MM.1S (cell line): ENCODE data around the gene NPPB.
A peak's percentile ranks its signal among the peaks of the same experiment; 100 is the strongest.

Experiments used
- DNase-seq: peaks from one replicate; pipeline ENCODE4 v3.0.0-alpha.2; 2015
- H2AFZ ChIP-seq: fragments of 300-600 bp; sonication (generic); 2 replicates; pipeline ENCODE4 v1.6.0; 2016; ENCODE audit warnings: antibody characterized with exemption, low read length
- H3F3A ChIP-seq: fragments of 300-600 bp; sonication (generic); 2 replicates; pipeline ENCODE4 v1.6.1; 2016; ENCODE audit warnings: mild to moderate bottlenecking, antibody characterized with exemption, low read length, moderate library complexity, mixed read lengths; ENCODE audit not compliant: insufficient read depth
- H3K27ac ChIP-seq: fragments of 300-600 bp; sonication (generic); 2 replicates; pipeline ENCODE4 v1.5.1; 2016; ENCODE audit warnings: mild to moderate bottlenecking, low read length
- H3K27me3 ChIP-seq: fragments of 300-600 bp; sonication (generic); replicated peaks from 2 replicates; pipeline ENCODE4 v1.6.0; 2016; ENCODE audit warnings: low read length; ENCODE audit not compliant: insufficient read depth
- H3K36me3 ChIP-seq: fragments of 300-600 bp; sonication (generic); replicated peaks from 2 replicates; pipeline ENCODE4 v1.6.1; 2016; ENCODE audit warnings: mild to moderate bottlenecking, low read length, mixed read lengths; ENCODE audit not compliant: insufficient read depth
- H3K4me1 ChIP-seq: fragments of 300-600 bp; sonication (generic); 2 replicates; pipeline ENCODE4 v1.6.1; 2016; ENCODE audit warnings: low read length, mixed read lengths
- H3K4me2 ChIP-seq: fragments of 300-600 bp; sonication (generic); 2 replicates; pipeline ENCODE4 v1.6.0; 2016; ENCODE audit warnings: low read depth, low read length
- H3K4me3 ChIP-seq: fragments of 300-600 bp; sonication (generic); 2 replicates; pipeline ENCODE4 v1.5.1; 2016; ENCODE audit warnings: low read length, mixed read lengths
- H3K79me2 ChIP-seq: fragments of 300-600 bp; sonication (generic); 2 replicates; pipeline ENCODE4 v1.6.1; 2016; ENCODE audit warnings: mixed run types, low read length, mixed read lengths
- H3K9ac ChIP-seq: fragments of 300-600 bp; sonication (generic); 2 replicates; pipeline ENCODE4 v1.6.1; 2016; ENCODE audit warnings: low read length, mixed read lengths
- H3K9me2 ChIP-seq: fragments of 300-600 bp; sonication (generic); replicated peaks from 2 replicates; pipeline ENCODE4 v1.6.1; 2016; ENCODE audit warnings: mild to moderate bottlenecking, low read length, mixed read lengths; ENCODE audit not compliant: insufficient read depth
- H3K9me3 ChIP-seq: fragments of 300-600 bp; sonication (generic); replicated peaks from 2 replicates; pipeline ENCODE4 v1.6.1; 2016; ENCODE audit warnings: mild to moderate bottlenecking, low read length, mixed read lengths; ENCODE audit not compliant: insufficient read depth
- H4K20me1 ChIP-seq: fragments of 300-600 bp; sonication (generic); 2 replicates; pipeline ENCODE4 v1.6.1; 2016; ENCODE audit warnings: mild to moderate bottlenecking, low read length, moderate library complexity, mixed read lengths; ENCODE audit not compliant: insufficient read depth
- EZH2 ChIP-seq: fragments of 300-600 bp; sonication (generic); optimal IDR thresholded peaks from 2 replicates; pipeline ENCODE3; 2017; ENCODE audit warnings: low read depth, mild to moderate bottlenecking, antibody characterized with exemption, low read length, mixed read lengths
- EZH2phosphoT487 ChIP-seq: fragments of 300-600 bp; sonication (generic); IDR thresholded peaks from 2 replicates; pipeline ENCODE4 v1.6.1; 2018; ENCODE audit warnings: antibody characterized with exemption, low read length
- TF ChIP-seq, protein P1 (sequence below): fragments of 300-600 bp; sonication (generic); IDR thresholded peaks from 2 replicates; pipeline ENCODE4 v1.5.1; 2016; ENCODE audit warnings: antibody characterized with exemption, low read length, mixed read lengths

The NPPB gene

DNA sequence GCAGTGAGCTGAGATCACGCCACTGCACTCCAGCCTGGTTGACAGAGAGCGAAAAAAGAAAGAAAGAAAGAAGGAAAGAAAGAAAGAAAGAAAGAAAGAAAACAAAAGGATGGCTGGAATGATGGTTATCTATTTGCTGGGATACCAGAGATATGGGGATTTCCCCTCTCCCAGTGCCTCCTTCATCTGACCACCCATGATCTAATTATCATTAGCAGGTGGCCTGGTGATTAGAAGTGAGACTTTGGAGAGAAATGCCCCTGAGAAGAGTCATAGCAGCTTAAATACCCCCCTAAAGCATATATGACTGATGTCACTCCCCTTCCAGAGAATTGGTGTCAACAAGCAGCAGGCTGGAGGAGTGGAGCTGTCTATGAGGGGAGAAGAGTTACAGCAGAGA lies 1.3 kb upstream of the NPPB start:
- H3K36me3 ChIP-seq = no peaks in the 10 kb centered on the region
- no peaks in the 10 kb centered on the region for H3K79me2 ChIP-seq

DNA sequence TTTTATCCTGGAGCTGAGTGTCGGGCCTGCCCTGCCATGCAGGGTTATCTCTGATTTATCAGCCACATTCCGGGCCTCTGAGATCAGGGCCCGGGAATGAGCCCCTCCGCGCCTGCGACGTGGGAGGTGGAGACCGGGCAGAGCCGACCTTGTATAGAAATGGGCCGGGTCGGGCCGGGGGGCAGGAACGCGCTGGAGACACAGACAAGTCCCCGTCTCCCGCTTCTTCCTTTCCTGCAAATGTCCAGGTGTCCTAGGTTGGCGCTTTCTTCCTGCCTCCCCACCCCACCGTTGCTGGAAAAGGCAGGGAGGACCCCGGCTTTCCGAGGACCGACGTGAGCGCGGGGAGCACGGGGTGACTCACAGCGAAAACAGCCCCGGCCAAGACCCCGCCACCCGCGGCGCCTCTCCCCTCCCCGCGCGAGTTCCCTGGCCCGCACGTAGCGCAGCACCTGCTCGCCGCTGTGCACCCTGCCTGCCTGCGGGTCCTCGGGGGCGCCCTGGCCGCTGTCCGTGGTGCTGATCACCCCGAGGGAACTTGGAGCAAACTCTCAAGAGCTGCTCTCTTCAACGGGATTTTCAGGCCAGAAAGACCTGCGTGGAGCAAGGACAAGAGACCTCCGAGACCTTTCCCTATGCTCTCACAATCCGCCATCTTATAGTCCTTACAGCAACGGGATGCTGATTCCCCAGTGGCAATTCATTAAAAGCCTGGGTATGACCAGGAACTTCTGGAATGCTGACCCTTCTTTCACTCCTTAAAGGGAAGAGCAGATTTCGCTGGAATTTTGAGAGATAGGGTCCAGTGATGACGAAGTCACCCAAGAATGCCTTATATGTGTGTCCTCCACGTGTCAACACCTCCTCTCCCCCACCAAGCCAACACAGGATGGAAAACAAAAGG lies 475 bp upstream of the NPPB start:
- Histone ChIP-seq H2AFZ (no peak overlapping the region), H3K9me2 (no peaks in the 10 kb centered on the region), H3K4me3 (no peak overlapping the region), H3K4me1 (no peaks in the 10 kb centered on the region), H3K36me3 (no peaks in the 10 kb centered on the region), H3K27me3 (peaks cover 87% of the 10 kb centered on the region), H3K27ac (no peak overlapping the region), H3K9ac (no peak overlapping the region), H3K79me2 (no peaks in the 10 kb centered on the region), H3K4me2 (no peak overlapping the region), H3F3A (no peaks in the 10 kb centered on the region), H3K9me3 (no peaks in the 10 kb centered on the region), H4K20me1 (no peaks in the 10 kb centered on the region)
- DNase-seq = peak; percentile 67
- no peak for TF ChIP-seq EZH2
- TF ChIP-seq, protein P1, sequence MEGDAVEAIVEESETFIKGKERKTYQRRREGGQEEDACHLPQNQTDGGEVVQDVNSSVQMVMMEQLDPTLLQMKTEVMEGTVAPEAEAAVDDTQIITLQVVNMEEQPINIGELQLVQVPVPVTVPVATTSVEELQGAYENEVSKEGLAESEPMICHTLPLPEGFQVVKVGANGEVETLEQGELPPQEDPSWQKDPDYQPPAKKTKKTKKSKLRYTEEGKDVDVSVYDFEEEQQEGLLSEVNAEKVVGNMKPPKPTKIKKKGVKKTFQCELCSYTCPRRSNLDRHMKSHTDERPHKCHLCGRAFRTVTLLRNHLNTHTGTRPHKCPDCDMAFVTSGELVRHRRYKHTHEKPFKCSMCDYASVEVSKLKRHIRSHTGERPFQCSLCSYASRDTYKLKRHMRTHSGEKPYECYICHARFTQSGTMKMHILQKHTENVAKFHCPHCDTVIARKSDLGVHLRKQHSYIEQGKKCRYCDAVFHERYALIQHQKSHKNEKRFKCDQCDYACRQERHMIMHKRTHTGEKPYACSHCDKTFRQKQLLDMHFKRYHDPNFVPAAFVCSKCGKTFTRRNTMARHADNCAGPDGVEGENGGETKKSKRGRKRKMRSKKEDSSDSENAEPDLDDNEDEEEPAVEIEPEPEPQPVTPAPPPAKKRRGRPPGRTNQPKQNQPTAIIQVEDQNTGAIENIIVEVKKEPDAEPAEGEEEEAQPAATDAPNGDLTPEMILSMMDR = peak; percentile 43

More for the DNA sequence above, 1.3 kb upstream of the NPPB start:
- Histone ChIP-seq H2AFZ (no peak overlapping the region), H3K4me3 (no peak overlapping the region), H3K9me2 (no peaks in the 10 kb centered on the region), H3K4me1 (no peaks in the 10 kb centered on the region), H3K27ac (no peak overlapping the region), H4K20me1 (no peaks in the 10 kb centered on the region), H3K27me3 (peaks cover 84% of the 10 kb centered on the region), H3K9ac (no peak overlapping the region), H3K4me2 (no peak overlapping the region), H3K9me3 (no peaks in the 10 kb centered on the region), H3F3A (no peaks in the 10 kb centered on the region)
- TF ChIP-seq, protein P1 = no peak
- no peak for TF ChIP-seq EZH2
- no peak for TF ChIP-seq EZH2phosphoT487
- DNase-seq = no peak

DNA sequence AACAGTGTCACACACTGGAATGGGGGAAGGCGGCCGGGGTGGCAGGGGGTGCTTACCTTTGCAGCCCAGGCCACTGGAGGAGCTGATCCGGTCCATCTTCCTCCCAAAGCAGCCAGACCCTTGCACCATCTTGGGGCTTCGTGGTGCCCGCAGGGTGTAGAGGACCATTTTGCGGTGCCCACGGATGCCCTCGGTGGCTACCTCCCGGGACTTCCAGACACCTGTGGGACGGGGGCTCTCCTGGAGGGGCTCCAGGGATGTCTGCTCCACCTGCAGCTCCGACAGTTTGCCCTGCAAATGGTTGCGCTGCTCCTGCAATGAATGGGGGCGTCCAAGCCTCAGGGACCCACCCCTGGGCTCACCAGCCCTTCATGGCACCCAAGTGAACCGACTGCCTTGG lies 587 bp downstream of the NPPB start:
- no peaks in the 10 kb centered on the region for H3K9me3 ChIP-seq
- H4K20me1 ChIP-seq = no peaks in the 10 kb centered on the region
- no peak overlapping the region for H3K4me3 ChIP-seq
- no peak for DNase-seq
- no peak overlapping the region for H3K9ac ChIP-seq
- no peak overlapping the region for H2AFZ ChIP-seq
- H3K79me2 ChIP-seq = no peaks in the 10 kb centered on the region
- H3K36me3 ChIP-seq = no peaks in the 10 kb centered on the region
- no peaks in the 10 kb centered on the region for H3K4me1 ChIP-seq
- H3K9me2 ChIP-seq = no peaks in the 10 kb centered on the region
- H3K27me3 ChIP-seq = peaks cover 87% of the 10 kb centered on the region
- TF ChIP-seq, protein P1 = no peak
- TF ChIP-seq EZH2phosphoT487 (no peak), EZH2 (no peak)
- H3K4me2 ChIP-seq = no peak overlapping the region
- no peak overlapping the region for H3K27ac ChIP-seq
- H3F3A ChIP-seq = no peaks in the 10 kb centered on the region
